Psoas muscle (tissue), 8 donors: ENCODE data around the gene SERPINB5. TPM values are rescaled to one million over a fixed set of nuclear protein-coding genes. Genes with fewer than 3 reads are reported as not detected.
"Not testable (repeated sequence)": the region's sequence is repeated elsewhere in the genome, so short reads cannot be mapped to it uniquely, and the experiment has no call there.

Source experiments
- ATAC-seq, 4 donors: fragments of 200-7000 bp; cut with Tn5 transposase; one replicate each; pipeline ENCODE4 v1.9.1; 2020; ENCODE audit warnings: moderate library complexity in 3 of 4, mild to moderate bottlenecking in 2 of 4
- DNase-seq, 2 donors: peaks; one replicate each; pipeline ENCODE4 v3.0.0-alpha.2; 2020
- H3K27ac ChIP-seq: fragments of 200-600 bp; one replicate; pipeline ENCODE4 v1.8.0; 2022
- H3K27me3 ChIP-seq, 3 donors: fragments of 200-600 bp in 1 of 3; one replicate each; pipeline versions ENCODE4 v1.6.1 to v1.8.0; 2013 to 2022; ENCODE audit warnings: low read length in 2 of 3, mild to moderate bottlenecking in 2 of 3, moderate library complexity in 1 of 3; ENCODE audit not compliant: insufficient read depth in 3 of 3
- H3K36me3 ChIP-seq, 2 donors: fragments of 200-600 bp in 1 of 2; one replicate each; pipeline versions ENCODE4 v1.6.1 to v1.8.0; 2013 to 2022; ENCODE audit warnings: low read depth in 1 of 2, mild to moderate bottlenecking in 1 of 2, moderate library complexity in 1 of 2; ENCODE audit not compliant: insufficient read depth in 1 of 2
- H3K4me1 ChIP-seq: fragments of 200-600 bp; one replicate; pipeline ENCODE4 v1.8.0; 2022
- H3K4me3 ChIP-seq: fragments of 200-600 bp; one replicate; pipeline ENCODE4 v1.8.0; 2022; ENCODE audit warnings: mild to moderate bottlenecking
- H3K9me3 ChIP-seq: fragments of 200-600 bp; one replicate; pipeline ENCODE4 v1.8.0; 2022
- CTCF ChIP-seq: fragments of 200-600 bp; IDR thresholded peaks from one replicate; pipeline ENCODE4 v1.8.0; 2022; ENCODE audit warnings: antibody characterized with exemption
- WGBS, 3 donors: extraction: QIAGEN DNeasy Blood & Tissue Kit; methylation state at CpG; one replicate each; pipeline versions ENCODE4 v1.1.6 to v1.1.7; 2013; 5-methylcytosine and 5-hydroxymethylcytosine counted together
- intact Hi-C, 2 donors: fragments of 100-400 bp; cut with DNase I; formaldehyde crosslinking; loops; one replicate each; pipeline versions ENCODE4 v1.11.0 to v1.14.2; 2022
- polyA plus RNA-seq, 3 donors: library from polyadenylated mRNA; stranded (reverse); fragments of 200-250 nt; gene quantifications; one replicate each; pipeline ENCODE4 v1.2.3, GENCODE V29; 2013
- total RNA-seq, 4 donors: library from RNA; stranded (reverse); fragmentation: NEBNext Ultra II Directional in 2 of 4; extraction: Animal tissue kit (Norgen Biotek cat#: 25700) in 2 of 4; gene quantifications; one replicate each; pipeline versions ENCODE4 v1.2.1 to v1.2.4, GENCODE V29; 2021 to 2023
- donor health status: healthy with polysubstance abuse.
- donor health status: DM: no; HTN: no; CAD: no; lungs with moderate emphysema.
- donor health status: Bipolar disorder and iron deficiency.
- donor health status: healthy.
- donor health status: DM: yes; HTN: yes; CAD: no.
- donor health status: DM: no; HTN: no; CAD: no.
- donor health status: DM: no; HTN: no; CAD: no.
- donor health status: DM: yes; HTN: yes; CAD: no.

The SERPINB5 gene
- total and polyA plus RNA-seq, 7 donors: 0.03 TPM; not detected in 5

- ATAC-seq (no peak), DNase-seq (no peak)
- no peaks in the 10 kb centered on the region for H3K4me1 ChIP-seq
- H3K27me3 ChIP-seq: no peaks in the 10 kb centered on the region
- H3K9me3 ChIP-seq: no peaks in the 10 kb centered on the region
- no peaks in the 10 kb centered on the region for H3K36me3 ChIP-seq
- H3K4me3 ChIP-seq: no peak overlapping the region
- WGBS, 3 donors: 92 to 96% (median 93%) methylated on average over 4 of the region's 4 CpGs
- H3K27ac ChIP-seq: no peak overlapping the region
- no peak for TF ChIP-seq CTCF
- intact Hi-C loops: no loop called here
Observed at GRCh38 chr18:63449426-63449825, 27.3 kb upstream of the SERPINB5 start.

GRCh38 chr18:63451799-63452660, 24.7 kb upstream of the SERPINB5 start:
- WGBS, 3 donors: 51 to 62% (median 54%) methylated on average over 9 of the region's 9 CpGs
- DNase-seq (no peak), ATAC-seq (no peak)
- H3K4me3 ChIP-seq: no peak overlapping the region
- H3K27ac ChIP-seq: no peak overlapping the region
- no peaks in the 10 kb centered on the region for H3K4me1 ChIP-seq
- H3K9me3 ChIP-seq: no peaks in the 10 kb centered on the region
- intact Hi-C loops: no loop called here
- no peaks in the 10 kb centered on the region for H3K36me3 ChIP-seq
- no peak for TF ChIP-seq CTCF
- no peaks in the 10 kb centered on the region for H3K27me3 ChIP-seq

GRCh38 chr18:63452751-63453150, 24.0 kb upstream of the SERPINB5 start:
- intact Hi-C loops, H3K4me1 ChIP-seq, H3K36me3 ChIP-seq, DNase-seq, ATAC-seq, H3K4me3 ChIP-seq, H3K27me3 ChIP-seq, H3K27ac ChIP-seq, H3K9me3 ChIP-seq: not testable (repeated sequence)
- WGBS, 3 donors: 90 to 96% (median 91%) methylated on average over 5 of the region's 5 CpGs

- intact Hi-C loops: no loop called here
- no peak overlapping the region for H3K4me3 ChIP-seq
- TF ChIP-seq CTCF: no peak
- H3K9me3 ChIP-seq: no peaks in the 10 kb centered on the region
- ATAC-seq (no peak), DNase-seq (no peak)
- WGBS, 3 donors: 92 to 96% (median 93%) methylated on average over 8 of the region's 8 CpGs
- H3K36me3 ChIP-seq: no peaks in the 10 kb centered on the region
- H3K27ac ChIP-seq: no peak overlapping the region
- no peaks in the 10 kb centered on the region for H3K27me3 ChIP-seq
- H3K4me1 ChIP-seq: no peaks in the 10 kb centered on the region
Observed at GRCh38 chr18:63454497-63454896, 22.3 kb upstream of the SERPINB5 start.

- DNase-seq (no peak), ATAC-seq (no peak)
- Histone ChIP-seq H3K4me3 (no peak overlapping the region), H3K27ac (no peak overlapping the region), H3K36me3 (no peaks in the 10 kb centered on the region), H3K4me1 (no peaks in the 10 kb centered on the region), H3K27me3 (no peaks in the 10 kb centered on the region), H3K9me3 (no peaks in the 10 kb centered on the region)
- no peak for TF ChIP-seq CTCF
- intact Hi-C loops: no loop called here
- WGBS, 3 donors: 68 to 77% (median 72%) methylated on average over 6 of the region's 6 CpGs
Observed at GRCh38 chr18:63457977-63458376, 18.8 kb upstream of the SERPINB5 start.
